Activated CD4-positive, alpha-beta memory T cell treated with anti-CD3 and anti-CD28 coated beads for 36 hours (primary cell): Measurements from ENCODE around the gene MKRN2OS. TPM values are rescaled to one million over a fixed set of nuclear protein-coding genes. Genes with fewer than 3 reads are reported as not detected.

Source experiments
- CTCF ChIA-PET: fragments of 350-600 bp; sonication (Branson Sonifier 250); formaldehyde crosslinking; loops from one replicate; lab custom pipeline; 2021; ENCODE audit warnings: antibody characterized with exemption, inconsistent platforms; lab: Charles Lee
- POLR2A ChIA-PET: fragments of 350-600 bp; sonication (Branson Sonifier 250); formaldehyde crosslinking; loops from one replicate; lab custom pipeline; 2021; ENCODE audit warnings: antibody characterized with exemption; lab: Charles Lee
- DNase-seq: peaks from one replicate; pipeline ENCODE4 v3.0.0-alpha.2; 2020
- H3K27ac Mint-ChIP-seq: one replicate; pipeline ENCODE4 v1.8.0; 2021; ENCODE audit warnings: mixed read lengths
- H3K27me3 Mint-ChIP-seq: one replicate; pipeline ENCODE4 v1.8.0; 2021; ENCODE audit warnings: mixed read lengths
- H3K36me3 Mint-ChIP-seq: one replicate; pipeline ENCODE4 v1.8.0; 2021; ENCODE audit warnings: mixed read lengths
- H3K4me1 Mint-ChIP-seq: one replicate; pipeline ENCODE4 v1.8.0; 2021; ENCODE audit warnings: low read depth, mixed read lengths
- H3K4me3 Mint-ChIP-seq: one replicate; pipeline ENCODE4 v1.8.0; 2021; ENCODE audit warnings: mild to moderate bottlenecking, mixed read lengths
- H3K9me3 Mint-ChIP-seq: one replicate; pipeline ENCODE4 v1.8.0; 2021; ENCODE audit warnings: mixed read lengths
- intact Hi-C: fragments of 100-400 bp; cut with micrococcal nuclease; formaldehyde crosslinking; loops from one replicate; pipeline ENCODE4 v1.15.1; 2023
- total RNA-seq, 2 experiments: library from RNA; stranded (reverse); gene quantifications; one replicate each; pipeline ENCODE4 v1.2.3, GENCODE V29; 2021

The MKRN2OS gene
- total RNA-seq, 2 experiments from 2014 or later, result not detected

GRCh38 chr3:12508291-12508700 lies 37.0 kb downstream of the MKRN2OS start:
- POLR2A ChIA-PET, result no interaction called here
- CTCF ChIA-PET, result interaction anchor here (0.8 kb wide), 1 partner anchor 373 kb away, joined by 3 read pairs; no protein-coding TSS in a partner anchor
- Mint-ChIP-seq H3K36me3 (peaks cover 39% of the 10 kb centered on the region), H3K9me3 (no peaks in the 10 kb centered on the region), H3K4me3 (no peak overlapping the region), H3K4me1 (no peaks in the 10 kb centered on the region), H3K27ac (no peak overlapping the region), H3K27me3 (no peaks in the 10 kb centered on the region)
- intact Hi-C loops, result no loop called here
- DNase-seq, result no peak

- Mint-ChIP-seq H3K4me1 (no peaks in the 10 kb centered on the region), H3K27me3 (no peaks in the 10 kb centered on the region), H3K4me3 (no peak overlapping the region), H3K27ac (no peak overlapping the region), H3K36me3 (peaks cover 42% of the 10 kb centered on the region), H3K9me3 (no peaks in the 10 kb centered on the region)
- intact Hi-C loops, result no loop called here
- ChIA-PET POLR2A (no interaction called here), CTCF (no interaction called here)
- DNase-seq, result no peak
Measured at GRCh38 chr3:12507591-12508281, 37.6 kb downstream of the MKRN2OS start.

GRCh38 chr3:12506201-12506709 lies 39.0 kb downstream of the MKRN2OS start:
- Mint-ChIP-seq H3K27ac (no peak overlapping the region), H3K27me3 (no peaks in the 10 kb centered on the region), H3K4me3 (no peak overlapping the region), H3K4me1 (no peaks in the 10 kb centered on the region), H3K9me3 (no peaks in the 10 kb centered on the region), H3K36me3 (peaks cover 43% of the 10 kb centered on the region)
- POLR2A ChIA-PET, result no interaction called here
- intact Hi-C loops, result no loop called here
- CTCF ChIA-PET, result no interaction called here
- DNase-seq, result no peak

- H3K4me3 Mint-ChIP-seq, result no peak overlapping the region
- POLR2A ChIA-PET, result no interaction called here
- CTCF ChIA-PET, result no interaction called here
- H3K36me3 Mint-ChIP-seq, result peaks cover 56% of the 10 kb centered on the region
- H3K9me3 Mint-ChIP-seq, result no peaks in the 10 kb centered on the region
- H3K27me3 Mint-ChIP-seq, result no peaks in the 10 kb centered on the region
- H3K4me1 Mint-ChIP-seq, result no peaks in the 10 kb centered on the region
- intact Hi-C loops, result no loop called here
- H3K27ac Mint-ChIP-seq, result no peak overlapping the region
- no peak for DNase-seq
Measured at GRCh38 chr3:12503126-12503957, 42.0 kb downstream of the MKRN2OS start.

GRCh38 chr3:12501360-12502020 lies 43.8 kb downstream of the MKRN2OS start:
- Mint-ChIP-seq H3K4me3 (no peak overlapping the region), H3K36me3 (peaks cover 60% of the 10 kb centered on the region), H3K9me3 (no peaks in the 10 kb centered on the region), H3K4me1 (no peaks in the 10 kb centered on the region), H3K27ac (no peak overlapping the region), H3K27me3 (no peaks in the 10 kb centered on the region)
- CTCF ChIA-PET, result no interaction called here
- no peak for DNase-seq
- POLR2A ChIA-PET, result no interaction called here
- intact Hi-C loops, result no loop called here

GRCh38 chr3:12499474-12499873 lies 45.8 kb downstream of the MKRN2OS start:
- Mint-ChIP-seq H3K27me3 (no peaks in the 10 kb centered on the region), H3K36me3 (peaks cover 62% of the 10 kb centered on the region), H3K4me1 (no peaks in the 10 kb centered on the region), H3K4me3 (no peak overlapping the region), H3K9me3 (no peaks in the 10 kb centered on the region), H3K27ac (no peak overlapping the region)
- POLR2A ChIA-PET, result no interaction called here
- DNase-seq, result no peak
- intact Hi-C loops, result no loop called here
- CTCF ChIA-PET, result no interaction called here

GRCh38 chr3:12496453-12496761 lies 48.9 kb downstream of the MKRN2OS start:
- peaks cover 63% of the 10 kb centered on the region for H3K36me3 Mint-ChIP-seq

GRCh38 chr3:12495749-12496452 lies 49.4 kb downstream of the MKRN2OS start:
- CTCF ChIA-PET, result interaction anchor here (1.1 to 1.3 kb wide), 2 partner anchors 16 to 361 kb away, joined by 3 to 6 read pairs; no protein-coding TSS in a partner anchor
- Mint-ChIP-seq H3K27ac (no peak overlapping the region), H3K4me1 (no peaks in the 10 kb centered on the region), H3K4me3 (no peak overlapping the region), H3K36me3 (peaks cover 62% of the 10 kb centered on the region), H3K27me3 (no peaks in the 10 kb centered on the region), H3K9me3 (no peaks in the 10 kb centered on the region)
- POLR2A ChIA-PET, result no interaction called here
- no peak for DNase-seq
- intact Hi-C loops, result no loop called here

More at GRCh38 chr3:12496453-12496761, 48.9 kb downstream of the MKRN2OS start:
- Mint-ChIP-seq H3K9me3 (no peaks in the 10 kb centered on the region), H3K27ac (no peak overlapping the region), H3K4me3 (no peak overlapping the region), H3K4me1 (no peaks in the 10 kb centered on the region), H3K27me3 (no peaks in the 10 kb centered on the region)
- POLR2A ChIA-PET, result no interaction called here
- CTCF ChIA-PET, result no interaction called here
- no peak for DNase-seq
- intact Hi-C loops, result no loop called here

- CTCF ChIA-PET, result interaction anchor here (0.8 kb wide), 1 partner anchor 10 kb away, joined by 3 read pairs; no protein-coding TSS in a partner anchor
- H3K36me3 Mint-ChIP-seq, result peaks cover 40% of the 10 kb centered on the region
Measured at GRCh38 chr3:12490547-12490946, 54.8 kb downstream of the MKRN2OS start.

GRCh38 chr3:12489832-12490231 lies 55.5 kb downstream of the MKRN2OS start:
- no peak overlapping the region for H3K27ac Mint-ChIP-seq
- peaks cover 14% of the 10 kb centered on the region for H3K4me1 Mint-ChIP-seq
- intact Hi-C loops, result no loop called here
- no peaks in the 10 kb centered on the region for H3K27me3 Mint-ChIP-seq
- H3K4me3 Mint-ChIP-seq, result no peak overlapping the region
- no peak for DNase-seq
- H3K36me3 Mint-ChIP-seq, result peaks cover 37% of the 10 kb centered on the region
- ChIA-PET POLR2A (no interaction called here), CTCF (interaction anchor here (0.8 kb wide), 1 partner anchor 10 kb away, joined by 3 read pairs; no protein-coding TSS in a partner anchor)
- no peaks in the 10 kb centered on the region for H3K9me3 Mint-ChIP-seq

More at GRCh38 chr3:12490547-12490946, 54.8 kb downstream of the MKRN2OS start:
- H3K4me1 Mint-ChIP-seq, result peaks cover 7% of the 10 kb centered on the region
- H3K27me3 Mint-ChIP-seq, result no peaks in the 10 kb centered on the region
- H3K9me3 Mint-ChIP-seq, result no peaks in the 10 kb centered on the region
- no peak overlapping the region for H3K4me3 Mint-ChIP-seq
- no peak overlapping the region for H3K27ac Mint-ChIP-seq
- intact Hi-C loops, result no loop called here
- DNase-seq, result no peak
- POLR2A ChIA-PET, result no interaction called here
